ENCODE data around the gene ZNF804A. TPM values are rescaled to one million over a fixed set of nuclear protein-coding genes. Genes with fewer than 3 reads are reported as not detected.

Gene ZNF804A
- total RNA-seq, 1 experiment from 2014 or later, result not detected

DNA sequence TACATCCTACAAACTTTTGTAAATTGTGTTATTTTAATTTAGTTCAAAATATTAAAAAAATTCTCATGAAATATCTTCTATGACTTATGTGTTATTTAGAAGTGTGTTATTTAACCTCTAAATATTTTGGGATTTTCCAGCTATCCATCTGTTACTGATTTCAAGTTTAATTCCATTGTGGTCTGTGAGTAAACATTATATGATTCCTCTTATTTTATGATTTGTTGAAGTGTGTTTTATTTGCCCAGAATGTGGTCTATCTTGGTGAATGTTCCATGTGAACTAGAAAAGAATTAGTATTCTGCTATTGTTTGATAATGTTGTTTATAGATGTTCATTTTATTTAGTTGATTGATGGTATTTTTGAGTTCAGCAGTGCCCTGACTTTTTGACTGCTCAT is 136.0 kb downstream of the ZNF804A start:
- ChIA-PET POLR2A (no interaction called here), CTCF (no interaction called here)
- Histone ChIP-seq H3K36me3 (ENCODE audit: control insufficient read depth, insufficient read depth, low read length) (no peaks in the 10 kb centered on the region), H3K9me3 (no peaks in the 10 kb centered on the region), H3K27me3 (replicated peaks; ENCODE audit: control insufficient read depth, insufficient read depth, low read length) (no peaks in the 10 kb centered on the region), H3K4me3 (ENCODE audit: low read depth, low read length) (no peak overlapping the region), H3K4me1 (no peaks in the 10 kb centered on the region)
- H3K27me3 Mint-ChIP-seq (ENCODE audit: insufficient read depth, unreplicated experiment), result no peaks in the 10 kb centered on the region
- H3K4me3 Mint-ChIP-seq (ENCODE audit: unreplicated experiment), result no peak overlapping the region
- H3K27ac Mint-ChIP-seq (ENCODE audit: unreplicated experiment), result no peak overlapping the region
- no peaks in the 10 kb centered on the region for H3K36me3 Mint-ChIP-seq (ENCODE audit: insufficient read depth, unreplicated experiment)
- no peaks in the 10 kb centered on the region for H3K9me3 Mint-ChIP-seq (ENCODE audit: unreplicated experiment)
- TF ChIP-seq, protein P1, sequence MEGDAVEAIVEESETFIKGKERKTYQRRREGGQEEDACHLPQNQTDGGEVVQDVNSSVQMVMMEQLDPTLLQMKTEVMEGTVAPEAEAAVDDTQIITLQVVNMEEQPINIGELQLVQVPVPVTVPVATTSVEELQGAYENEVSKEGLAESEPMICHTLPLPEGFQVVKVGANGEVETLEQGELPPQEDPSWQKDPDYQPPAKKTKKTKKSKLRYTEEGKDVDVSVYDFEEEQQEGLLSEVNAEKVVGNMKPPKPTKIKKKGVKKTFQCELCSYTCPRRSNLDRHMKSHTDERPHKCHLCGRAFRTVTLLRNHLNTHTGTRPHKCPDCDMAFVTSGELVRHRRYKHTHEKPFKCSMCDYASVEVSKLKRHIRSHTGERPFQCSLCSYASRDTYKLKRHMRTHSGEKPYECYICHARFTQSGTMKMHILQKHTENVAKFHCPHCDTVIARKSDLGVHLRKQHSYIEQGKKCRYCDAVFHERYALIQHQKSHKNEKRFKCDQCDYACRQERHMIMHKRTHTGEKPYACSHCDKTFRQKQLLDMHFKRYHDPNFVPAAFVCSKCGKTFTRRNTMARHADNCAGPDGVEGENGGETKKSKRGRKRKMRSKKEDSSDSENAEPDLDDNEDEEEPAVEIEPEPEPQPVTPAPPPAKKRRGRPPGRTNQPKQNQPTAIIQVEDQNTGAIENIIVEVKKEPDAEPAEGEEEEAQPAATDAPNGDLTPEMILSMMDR (IDR thresholded peaks at IDR 0.05; ENCODE audit: insufficient read depth in 1 of 2, low read depth in 1 of 2, low read length in 1 of 2, severe bottlenecking in 1 of 2, unreplicated experiment in 1 of 2), result no peak
- no peak for DNase-seq
- H3K4me1 Mint-ChIP-seq (ENCODE audit: low read depth, unreplicated experiment), result no peaks in the 10 kb centered on the region
- BruUV-seq (replicated peaks), result no TSS peak
- intact Hi-C loops (cut with micrococcal nuclease; ENCODE audit: unreplicated experiment), result no loop called here

DNA sequence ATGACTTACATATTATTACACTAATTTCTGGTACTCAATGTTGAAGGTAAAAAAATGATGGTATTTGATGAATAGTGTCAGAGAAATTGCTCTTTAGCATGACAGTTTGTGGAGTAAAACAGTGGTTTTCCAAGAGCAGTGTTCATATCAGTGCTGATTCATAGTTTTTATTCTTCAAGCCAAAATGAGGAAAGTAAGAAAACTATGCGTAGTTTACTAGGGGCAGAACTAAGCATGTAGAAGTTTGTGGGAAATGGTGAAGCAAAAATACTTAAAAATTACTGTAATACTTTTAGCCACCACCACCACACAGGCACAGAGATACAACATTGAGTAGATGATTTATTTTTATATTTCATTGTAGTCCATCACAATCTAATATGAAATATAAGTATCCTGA is 137.3 kb downstream of the ZNF804A start:
- Mint-ChIP-seq H3K4me3 (ENCODE audit: unreplicated experiment) (no peak overlapping the region), H3K27me3 (ENCODE audit: insufficient read depth, unreplicated experiment) (no peaks in the 10 kb centered on the region), H3K4me1 (ENCODE audit: low read depth, unreplicated experiment) (no peaks in the 10 kb centered on the region), H3K9me3 (ENCODE audit: unreplicated experiment) (no peaks in the 10 kb centered on the region), H3K27ac (ENCODE audit: unreplicated experiment) (no peak overlapping the region), H3K36me3 (ENCODE audit: insufficient read depth, unreplicated experiment) (no peaks in the 10 kb centered on the region)
- no peak overlapping the region for H3K4me3 ChIP-seq (ENCODE audit: low read depth, low read length)
- ChIA-PET CTCF (no interaction called here), POLR2A (no interaction called here)
- DNase-seq, result no peak
- no peaks in the 10 kb centered on the region for H3K27me3 ChIP-seq (replicated peaks; ENCODE audit: control insufficient read depth, insufficient read depth, low read length)
- intact Hi-C loops (cut with micrococcal nuclease; ENCODE audit: unreplicated experiment), result no loop called here
- no peaks in the 10 kb centered on the region for H3K9me3 ChIP-seq
- H3K36me3 ChIP-seq (ENCODE audit: control insufficient read depth, insufficient read depth, low read length), result no peaks in the 10 kb centered on the region
- no peaks in the 10 kb centered on the region for H3K4me1 ChIP-seq
- no TSS peak for BruUV-seq (replicated peaks)
- TF ChIP-seq, protein P1 (IDR thresholded peaks at IDR 0.05; ENCODE audit: insufficient read depth in 1 of 2, low read depth in 1 of 2, low read length in 1 of 2, severe bottlenecking in 1 of 2, unreplicated experiment in 1 of 2), result no peak

DNA sequence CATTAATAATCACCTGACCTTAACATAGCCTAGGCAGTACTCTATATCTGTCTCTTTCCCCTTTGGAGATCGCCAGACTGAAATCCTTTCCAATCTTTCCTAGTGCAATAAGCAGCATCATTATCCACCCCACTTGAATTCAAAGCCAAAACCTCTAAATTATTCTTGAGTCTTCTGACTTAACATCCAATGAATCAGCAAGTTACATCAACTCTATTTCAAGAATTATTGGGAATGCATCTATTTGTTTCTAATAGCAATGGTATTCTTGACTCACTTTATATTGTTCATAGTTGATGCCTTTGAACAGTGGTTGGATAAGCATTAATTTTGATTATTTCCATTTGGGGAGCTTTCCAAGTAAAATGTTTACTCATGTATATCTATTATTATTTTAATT is 144.8 kb downstream of the ZNF804A start:
- DNase-seq, result no peak
- Mint-ChIP-seq H3K27ac (ENCODE audit: unreplicated experiment) (no peak overlapping the region), H3K4me1 (ENCODE audit: low read depth, unreplicated experiment) (no peaks in the 10 kb centered on the region), H3K36me3 (ENCODE audit: insufficient read depth, unreplicated experiment) (no peaks in the 10 kb centered on the region), H3K27me3 (ENCODE audit: insufficient read depth, unreplicated experiment) (no peaks in the 10 kb centered on the region), H3K4me3 (ENCODE audit: unreplicated experiment) (no peak overlapping the region), H3K9me3 (ENCODE audit: unreplicated experiment) (no peaks in the 10 kb centered on the region)
- H3K27me3 ChIP-seq (replicated peaks; ENCODE audit: control insufficient read depth, insufficient read depth, low read length), result no peaks in the 10 kb centered on the region
- ChIA-PET CTCF (no interaction called here), POLR2A (no interaction called here)
- no peaks in the 10 kb centered on the region for H3K36me3 ChIP-seq (ENCODE audit: control insufficient read depth, insufficient read depth, low read length)
- no peaks in the 10 kb centered on the region for H3K9me3 ChIP-seq
- H3K4me1 ChIP-seq, result no peaks in the 10 kb centered on the region
- intact Hi-C loops (cut with micrococcal nuclease; ENCODE audit: unreplicated experiment), result no loop called here
- BruUV-seq (replicated peaks), result no TSS peak
- H3K4me3 ChIP-seq (ENCODE audit: low read depth, low read length), result no peak overlapping the region
- TF ChIP-seq, protein P1 (IDR thresholded peaks at IDR 0.05; ENCODE audit: insufficient read depth in 1 of 2, low read depth in 1 of 2, low read length in 1 of 2, severe bottlenecking in 1 of 2, unreplicated experiment in 1 of 2), result no peak
